ENCODE measurements around the gene NMBR.
"Not testable (repeated sequence)": the region's sequence is repeated elsewhere in the genome, so short reads cannot be mapped to it uniquely, and the experiment has no call there.

The NMBR gene

DNA sequence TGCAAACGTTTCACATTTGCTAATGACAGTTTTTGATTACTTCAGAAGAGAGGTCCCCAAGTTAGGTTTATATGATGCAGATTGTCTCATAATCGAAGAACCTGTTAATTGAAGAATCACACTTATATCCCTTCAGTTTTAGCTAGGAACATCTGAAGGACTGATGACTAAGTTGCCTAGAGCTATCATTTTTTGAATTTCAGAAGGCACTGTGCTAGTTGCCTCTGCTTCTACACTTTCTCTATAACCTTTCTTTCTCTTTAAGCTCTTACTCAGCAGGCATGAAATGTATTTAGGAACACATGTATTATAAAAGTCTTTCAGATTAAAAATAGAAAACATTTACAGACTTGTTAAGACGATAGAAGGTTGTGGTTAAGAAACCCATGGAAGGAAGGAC lies 28.6 kb downstream of the NMBR start:
- DNase-seq (ENCODE audit: low spot score in 2 of 2) = no peak
- no peak overlapping the region for H3K27ac Mint-ChIP-seq
- ATAC-seq = no peak
- H3K4me1 Mint-ChIP-seq = no peaks in the 10 kb centered on the region
- H3K36me3 Mint-ChIP-seq = no peaks in the 10 kb centered on the region
- H3K4me3 Mint-ChIP-seq = no peak overlapping the region
- H3K9me3 Mint-ChIP-seq = no peaks in the 10 kb centered on the region

DNA sequence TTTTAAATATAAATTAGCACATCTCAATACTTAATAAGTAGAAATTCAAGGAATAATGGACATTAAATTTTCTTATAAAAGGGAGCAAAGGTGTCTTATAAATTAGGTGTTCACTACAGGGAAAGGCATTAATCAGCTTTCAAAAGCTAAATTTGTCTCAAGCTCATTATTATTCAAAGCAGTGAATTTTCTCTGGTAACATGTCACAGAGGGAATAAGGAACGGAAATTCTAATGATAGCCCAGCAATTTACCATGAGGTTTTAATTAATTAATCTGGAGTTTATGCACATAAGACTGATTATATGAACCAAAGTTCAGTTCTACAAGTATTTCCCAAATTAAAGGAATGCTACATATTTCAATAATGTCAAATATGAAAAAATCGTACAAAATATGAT lies 29.6 kb downstream of the NMBR start:
- no peak overlapping the region for H3K27ac Mint-ChIP-seq
- no peak overlapping the region for H3K4me3 Mint-ChIP-seq
- DNase-seq (ENCODE audit: low spot score in 2 of 2) (no peak), ATAC-seq (no peak)
- no peaks in the 10 kb centered on the region for H3K4me1 Mint-ChIP-seq
- H3K9me3 Mint-ChIP-seq = no peaks in the 10 kb centered on the region
- H3K36me3 Mint-ChIP-seq = no peaks in the 10 kb centered on the region

DNA sequence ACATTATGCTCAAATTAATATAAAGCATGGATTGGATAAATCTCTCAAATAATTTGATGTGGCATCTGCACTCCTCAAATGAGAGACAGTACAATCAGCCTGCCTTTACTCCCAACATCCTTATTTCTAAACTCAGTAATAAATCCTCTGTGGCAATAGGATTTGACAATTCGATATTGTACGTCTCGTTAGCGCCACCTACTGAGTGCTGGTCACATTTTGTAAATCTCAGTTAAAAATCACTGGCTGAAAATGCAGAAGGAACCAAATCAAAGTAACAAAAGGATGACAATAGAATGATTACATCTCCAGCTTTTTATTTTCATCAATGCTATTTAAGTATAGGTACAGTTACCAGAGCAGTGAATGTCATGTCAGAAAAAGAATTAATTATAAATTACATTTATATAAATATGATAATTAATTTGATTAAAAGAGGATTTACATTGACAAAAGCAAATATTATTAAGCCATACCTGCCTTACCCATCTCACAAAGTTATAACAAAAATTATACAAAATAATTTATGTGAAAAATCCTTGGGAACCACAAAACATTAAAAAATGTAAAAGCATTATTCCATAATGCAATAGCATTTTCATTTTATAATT lies 34.4 kb downstream of the NMBR start:
- Mint-ChIP-seq H3K4me1 (no peaks in the 10 kb centered on the region), H3K4me3 (no peak overlapping the region), H3K27ac (no peak overlapping the region), H3K9me3 (no peaks in the 10 kb centered on the region), H3K36me3 (no peaks in the 10 kb centered on the region)
- ATAC-seq = no peak
- DNase-seq (ENCODE audit: low spot score in 2 of 2) = peak; percentile 56 to 81

DNA sequence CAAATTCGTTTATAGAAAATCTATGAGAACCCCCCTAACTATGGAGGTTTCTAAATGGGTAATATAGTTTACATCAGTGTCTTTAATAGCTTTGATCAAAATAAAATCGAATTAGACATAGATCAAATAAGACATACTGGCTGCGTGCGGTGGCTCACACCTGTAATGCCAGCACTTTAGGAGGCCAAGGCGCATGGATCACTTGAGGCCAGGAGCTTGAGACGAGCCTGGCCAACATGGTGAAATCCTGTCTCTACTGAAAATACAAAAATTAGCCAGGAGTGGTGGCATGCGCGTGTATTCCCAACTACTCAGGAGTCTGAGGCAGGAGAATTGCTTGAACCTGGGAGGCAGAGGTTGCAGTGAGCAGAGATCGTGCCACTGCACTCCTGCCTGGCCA lies 36.1 kb downstream of the NMBR start:
- DNase-seq (ENCODE audit: low spot score in 2 of 2); H3K9me3 Mint-ChIP-seq; H3K4me3 Mint-ChIP-seq; H3K4me1 Mint-ChIP-seq; H3K36me3 Mint-ChIP-seq; ATAC-seq; H3K27ac Mint-ChIP-seq: not testable (repeated sequence)

DNA sequence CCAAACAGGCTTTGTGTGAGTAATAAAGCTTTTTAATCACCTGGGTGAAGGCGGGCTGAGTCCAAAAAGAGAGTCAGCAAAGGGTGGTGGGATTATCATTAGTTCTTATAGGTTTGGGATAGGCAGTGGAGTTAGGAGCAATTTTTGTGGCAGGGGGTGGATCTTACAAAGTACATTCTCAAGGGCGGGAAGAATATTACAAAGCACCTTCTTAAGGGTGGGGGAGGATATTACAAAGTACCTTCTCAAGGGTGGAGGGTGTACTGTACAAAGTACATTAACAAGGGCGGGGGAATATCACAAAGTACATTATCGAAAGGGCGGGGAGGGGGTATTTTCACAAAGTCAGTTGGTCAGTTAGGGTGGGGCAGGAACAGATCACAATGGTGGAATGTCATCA lies 42.1 kb downstream of the NMBR start:
- not testable (repeated sequence) for ATAC-seq; H3K27ac Mint-ChIP-seq; H3K36me3 Mint-ChIP-seq; H3K4me1 Mint-ChIP-seq; H3K4me3 Mint-ChIP-seq; DNase-seq (ENCODE audit: low spot score in 2 of 2); H3K9me3 Mint-ChIP-seq

DNA sequence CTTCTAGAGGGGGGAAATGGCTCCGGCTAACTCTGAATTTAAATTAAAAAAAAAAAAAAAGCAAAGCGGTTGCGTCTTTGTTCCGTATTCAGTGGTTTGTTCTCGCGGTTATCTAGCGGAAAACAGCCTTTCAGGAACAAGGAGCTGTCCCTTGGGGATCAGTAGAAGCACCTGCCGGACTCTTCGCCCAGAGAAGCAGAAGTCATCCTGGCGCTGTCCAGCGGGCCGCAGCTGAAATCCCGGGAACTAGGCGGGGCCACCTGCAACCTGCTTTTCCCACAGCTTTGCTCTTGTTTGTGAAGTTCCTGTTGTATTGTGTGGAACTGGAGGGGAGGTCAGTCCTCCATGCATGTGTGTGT lies 58.1 kb downstream of the NMBR start:
- H3K36me3 Mint-ChIP-seq = no peaks in the 10 kb centered on the region
- no peak for DNase-seq (ENCODE audit: low spot score in 2 of 2)
- ATAC-seq = no peak
- no peak overlapping the region for H3K4me3 Mint-ChIP-seq
- peaks cover 7% of the 10 kb centered on the region for H3K4me1 Mint-ChIP-seq
- no peak overlapping the region for H3K27ac Mint-ChIP-seq
- H3K9me3 Mint-ChIP-seq = no peaks in the 10 kb centered on the region

DNA sequence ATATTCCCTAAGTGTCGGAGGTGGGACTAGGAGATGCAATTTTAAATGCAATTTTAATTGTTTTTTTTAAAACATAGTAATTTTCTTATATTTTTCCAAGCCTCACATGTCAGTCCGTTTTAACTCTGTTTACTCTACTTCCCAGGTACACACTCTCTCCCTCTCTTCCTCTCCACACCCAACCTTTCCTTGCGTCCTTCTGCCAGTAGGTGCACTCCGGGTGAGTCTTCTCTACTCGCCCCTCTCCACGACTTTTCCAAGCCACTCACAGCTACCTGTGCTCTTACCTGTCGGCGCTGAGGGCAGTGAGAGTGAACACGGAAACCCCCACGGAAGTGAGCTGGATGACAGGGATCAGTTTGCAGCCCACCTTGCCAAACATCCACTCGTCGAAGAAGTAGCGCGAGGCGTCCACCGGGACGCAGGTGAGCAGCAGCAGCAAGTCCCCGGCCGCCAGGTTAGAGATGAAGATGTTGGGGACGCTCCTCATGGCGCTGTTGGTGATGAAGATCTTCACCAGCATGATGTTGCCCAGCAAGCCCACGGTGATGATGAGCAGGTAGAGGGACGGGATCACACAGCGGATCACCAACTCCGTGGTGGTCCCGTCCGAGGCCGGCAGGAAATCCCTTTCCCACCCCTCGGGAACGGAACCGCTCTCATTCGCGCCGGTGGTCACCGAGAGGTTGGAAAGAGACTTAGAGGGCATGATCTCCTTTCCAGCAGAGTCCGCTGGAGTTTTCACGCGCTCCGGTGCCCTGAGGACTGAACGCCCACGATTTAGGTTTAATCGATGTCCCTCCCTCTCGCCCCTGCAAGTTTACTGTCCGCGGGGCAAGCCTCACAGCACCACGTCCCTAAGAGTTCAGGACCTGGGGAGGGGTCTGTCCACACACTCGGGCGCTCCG lies 58.7 kb downstream of the NMBR start:
- no peak overlapping the region for H3K4me3 Mint-ChIP-seq
- no peak for ATAC-seq
- no peaks in the 10 kb centered on the region for H3K36me3 Mint-ChIP-seq

DNA sequence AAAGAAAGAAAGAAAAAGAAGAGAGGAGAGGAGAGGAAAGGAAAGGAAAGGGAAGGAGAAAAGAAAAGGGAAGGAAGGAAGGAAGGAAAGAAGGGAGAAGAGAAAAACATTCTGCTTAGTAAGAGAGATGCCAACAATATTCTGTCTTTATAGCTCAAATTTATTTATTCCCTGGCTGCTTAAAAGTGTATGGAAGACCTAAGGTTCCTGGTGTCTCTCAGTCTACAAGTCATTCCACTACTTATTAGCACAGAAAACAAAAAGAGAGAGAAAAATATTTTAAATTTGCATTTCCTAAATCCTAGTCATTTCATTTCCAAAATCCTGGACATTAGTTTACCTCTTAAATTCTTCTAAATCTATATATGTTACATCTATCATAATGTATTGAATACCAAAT lies 67.8 kb downstream of the NMBR start:
- no peaks in the 10 kb centered on the region for H3K36me3 Mint-ChIP-seq
- no peak for ATAC-seq

More for the DNA sequence above, 58.7 kb downstream of the NMBR start:
- Mint-ChIP-seq H3K27ac (no peak overlapping the region), H3K9me3 (no peaks in the 10 kb centered on the region), H3K4me1 (peaks cover 7% of the 10 kb centered on the region)
- no peak for DNase-seq (ENCODE audit: low spot score in 2 of 2)

DNA sequence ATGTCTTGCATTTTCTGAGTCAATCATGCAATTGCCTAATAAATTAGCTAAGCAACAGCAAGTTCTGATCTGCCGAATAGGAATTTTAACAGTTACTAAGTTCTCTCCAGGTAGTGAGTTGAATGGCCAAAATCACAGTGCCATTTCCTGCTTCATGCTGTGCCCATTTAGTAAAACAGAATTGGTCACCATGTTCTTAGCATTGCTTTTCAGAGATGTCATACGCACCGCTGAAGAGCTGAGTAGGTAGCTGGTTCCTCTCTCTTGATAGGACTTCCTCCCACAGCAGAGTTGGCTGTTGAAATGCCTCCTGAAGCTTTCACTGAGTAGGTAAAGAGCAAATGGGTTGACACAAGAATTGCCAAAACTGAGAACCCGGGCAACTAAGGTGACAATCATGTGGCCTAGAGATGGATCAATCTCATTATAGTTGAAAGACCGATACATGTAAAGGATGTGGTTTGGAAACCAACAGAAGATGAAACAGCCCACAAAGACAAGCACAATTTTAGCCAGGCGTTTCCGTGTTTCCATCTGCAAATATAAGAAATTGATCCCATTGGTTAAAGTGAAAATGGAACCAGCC lies 71.3 kb downstream of the NMBR start:
- no peak overlapping the region for H3K27ac Mint-ChIP-seq
- peak; percentile 69 for ATAC-seq
- peak in 1 of 2 donors; percentile 47 for DNase-seq (ENCODE audit: low spot score in 2 of 2)
- H3K4me1 Mint-ChIP-seq = peaks cover 6% of the 10 kb centered on the region
- no peaks in the 10 kb centered on the region for H3K36me3 Mint-ChIP-seq
- H3K9me3 Mint-ChIP-seq = peaks cover 3% of the 10 kb centered on the region
- H3K4me3 Mint-ChIP-seq = no peak overlapping the region

More for the DNA sequence above, 67.8 kb downstream of the NMBR start:
- H3K4me1 Mint-ChIP-seq = peaks cover 6% of the 10 kb centered on the region
- H3K4me3 Mint-ChIP-seq = no peak overlapping the region
- no peaks in the 10 kb centered on the region for H3K9me3 Mint-ChIP-seq
- H3K27ac Mint-ChIP-seq = no peak overlapping the region
- DNase-seq (ENCODE audit: low spot score in 2 of 2) = no peak

DNA sequence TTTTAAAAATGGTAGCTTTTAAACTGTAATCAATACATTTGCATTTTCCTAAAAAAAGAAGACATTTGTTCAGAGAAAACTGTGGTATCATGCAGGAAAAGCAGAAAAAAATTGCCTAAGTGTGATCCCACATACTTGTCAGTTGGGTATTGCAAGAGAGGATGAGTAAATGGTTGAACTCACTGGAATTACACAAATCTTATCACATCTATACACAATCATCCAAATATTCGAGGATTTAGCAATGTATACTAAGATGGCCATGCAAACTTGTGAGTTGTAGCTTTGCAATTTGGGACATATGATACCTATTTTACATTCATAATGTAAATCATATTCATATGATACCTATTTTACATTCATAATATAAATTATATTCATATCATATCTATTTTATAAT lies 72.4 kb downstream of the NMBR start:
- Mint-ChIP-seq H3K27ac (no peak overlapping the region), H3K36me3 (no peaks in the 10 kb centered on the region), H3K4me3 (no peak overlapping the region), H3K9me3 (peaks cover 3% of the 10 kb centered on the region), H3K4me1 (peaks cover 6% of the 10 kb centered on the region)
- ATAC-seq (no peak), DNase-seq (ENCODE audit: low spot score in 2 of 2) (no peak)

DNA sequence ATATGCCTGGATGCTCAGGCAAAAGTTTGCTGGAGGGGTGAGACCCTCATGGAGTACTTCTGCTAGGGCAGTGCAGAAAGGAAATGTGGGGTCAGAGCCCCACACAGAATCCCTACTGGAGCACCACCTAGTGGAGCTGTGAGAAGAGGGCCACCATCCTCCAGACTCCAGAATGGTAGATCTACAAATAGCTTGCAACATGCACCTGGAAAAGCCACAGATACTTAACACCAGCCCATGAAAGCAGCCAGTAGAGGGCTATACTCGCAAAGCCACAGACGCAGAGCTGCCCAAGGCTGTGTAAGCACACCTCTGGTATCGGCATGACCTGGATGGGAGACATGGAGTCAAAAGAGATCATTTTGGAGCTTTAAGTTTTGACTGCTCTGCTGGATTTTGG lies 74.9 kb downstream of the NMBR start:
- H3K4me3 Mint-ChIP-seq = no peak overlapping the region
- no peaks in the 10 kb centered on the region for H3K36me3 Mint-ChIP-seq
- H3K4me1 Mint-ChIP-seq = peaks cover 6% of the 10 kb centered on the region
- DNase-seq (ENCODE audit: low spot score in 2 of 2) = no peak
- ATAC-seq = no peak
- no peak overlapping the region for H3K27ac Mint-ChIP-seq
- H3K9me3 Mint-ChIP-seq = peaks cover 3% of the 10 kb centered on the region

DNA sequence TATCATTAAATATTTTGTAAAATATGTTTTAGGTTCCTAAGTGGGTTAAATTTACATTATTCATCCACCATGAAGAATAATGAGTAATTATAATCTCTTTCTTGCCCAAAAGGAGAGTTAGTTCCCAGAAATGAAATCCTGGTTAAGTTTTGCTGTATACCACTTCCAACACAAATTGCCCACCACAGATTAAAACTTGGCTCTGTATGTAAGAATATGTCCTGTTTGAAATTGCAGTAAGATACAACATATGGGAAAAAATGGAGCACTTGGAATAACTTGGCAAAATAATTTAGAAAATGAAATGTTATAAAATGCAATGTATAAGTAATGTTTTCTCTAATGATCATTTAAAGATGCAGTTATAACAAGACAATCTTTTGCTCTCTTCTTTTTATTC lies 78.5 kb downstream of the NMBR start:
- DNase-seq (ENCODE audit: low spot score in 2 of 2) = no peak
- no peak for ATAC-seq
- Mint-ChIP-seq H3K4me1 (no peaks in the 10 kb centered on the region), H3K4me3 (no peak overlapping the region), H3K9me3 (peaks cover 3% of the 10 kb centered on the region), H3K36me3 (no peaks in the 10 kb centered on the region), H3K27ac (no peak overlapping the region)

DNA sequence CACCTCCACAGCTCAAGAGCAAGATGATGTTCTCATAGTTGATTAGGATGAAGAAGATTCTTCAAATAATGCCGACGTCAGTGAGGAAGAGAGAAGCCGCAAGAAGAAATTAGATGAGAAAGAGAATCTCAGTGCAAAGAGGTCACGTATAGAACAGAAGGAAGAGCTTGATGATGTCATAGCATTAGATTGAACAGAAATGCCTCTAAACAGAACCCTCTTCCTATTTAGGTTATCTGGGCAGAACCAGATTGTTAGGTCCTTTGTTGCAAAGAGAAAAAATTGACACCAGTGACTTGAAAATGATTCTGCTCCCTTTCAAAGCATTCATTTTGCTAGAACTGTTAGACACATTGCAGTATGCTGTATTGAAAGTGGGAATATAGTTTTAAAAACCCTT lies 84.1 kb downstream of the NMBR start:
- ATAC-seq = peak; percentile 24
- not testable (repeated sequence) for H3K27ac Mint-ChIP-seq; H3K4me3 Mint-ChIP-seq; H3K4me1 Mint-ChIP-seq; DNase-seq (ENCODE audit: low spot score in 2 of 2); H3K36me3 Mint-ChIP-seq; H3K9me3 Mint-ChIP-seq

DNA sequence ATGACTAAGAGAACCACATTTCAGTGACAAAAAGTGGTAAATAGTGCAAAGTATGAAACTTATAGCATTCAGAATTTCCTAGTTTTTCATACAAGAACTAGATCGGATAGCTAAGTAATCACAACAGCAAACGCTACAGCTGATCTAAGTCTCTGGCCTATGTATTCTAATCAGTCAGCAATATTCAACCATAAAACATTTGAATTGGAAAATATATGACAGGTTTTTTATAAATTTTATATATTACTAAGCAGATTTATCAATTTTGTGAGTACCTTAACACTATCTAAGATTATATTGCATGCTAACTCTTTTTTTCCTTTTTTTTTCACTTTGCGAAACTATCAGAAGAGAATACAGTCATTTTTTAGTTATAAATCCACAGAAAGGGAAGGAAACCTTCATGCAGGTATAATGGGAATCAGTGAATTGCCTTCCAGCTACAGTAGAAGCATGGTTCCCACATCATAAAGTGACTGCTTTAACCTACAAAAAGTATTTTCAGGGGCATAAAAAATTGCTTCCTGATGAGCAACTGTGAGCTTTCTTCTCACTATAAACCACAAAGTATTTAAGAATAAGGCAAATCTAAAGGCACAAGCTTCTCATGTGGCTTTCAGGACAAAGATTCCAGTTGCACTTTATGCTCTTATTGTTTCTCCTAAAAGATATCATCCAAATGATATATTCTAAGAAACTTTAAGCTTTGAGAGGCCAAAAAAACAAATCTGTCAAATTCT lies 88.2 kb downstream of the NMBR start:
- ATAC-seq = no peak
- H3K4me3 Mint-ChIP-seq = no peak overlapping the region

DNA sequence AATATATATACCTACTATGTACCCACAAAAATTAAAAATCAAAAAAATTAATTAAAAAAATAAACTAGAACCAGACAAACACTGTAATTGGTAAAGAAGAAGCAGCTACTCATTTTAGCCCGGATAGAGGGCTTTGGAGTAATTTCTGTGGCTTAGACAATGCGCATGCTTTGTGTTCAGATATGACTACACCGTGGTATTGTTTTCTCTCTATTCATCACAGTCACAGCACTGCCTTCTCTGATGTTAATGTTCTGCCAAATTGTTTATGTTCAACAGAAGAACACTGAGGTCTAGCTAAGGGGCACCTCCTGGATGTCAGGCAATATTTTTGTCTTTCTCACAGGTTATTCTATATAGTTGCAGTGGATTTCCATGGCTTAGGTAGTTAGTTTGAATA lies 91.7 kb downstream of the NMBR start:
- no peaks in the 10 kb centered on the region for H3K4me1 Mint-ChIP-seq
- H3K4me3 Mint-ChIP-seq = no peak overlapping the region
- ATAC-seq (peak; percentile 98), DNase-seq (ENCODE audit: low spot score in 2 of 2) (no peak)
- no peaks in the 10 kb centered on the region for H3K36me3 Mint-ChIP-seq
- H3K27ac Mint-ChIP-seq = no peak overlapping the region
- H3K9me3 Mint-ChIP-seq = peaks cover 14% of the 10 kb centered on the region

More for the DNA sequence above, 88.2 kb downstream of the NMBR start:
- Mint-ChIP-seq H3K4me1 (no peaks in the 10 kb centered on the region), H3K36me3 (no peaks in the 10 kb centered on the region), H3K9me3 (no peaks in the 10 kb centered on the region), H3K27ac (no peak overlapping the region)
- DNase-seq (ENCODE audit: low spot score in 2 of 2) = no peak
